K562 (cell line): ENCODE measurements around the gene PGM5. TPM values are rescaled to one million over a fixed set of nuclear protein-coding genes. Genes with fewer than 3 reads are reported as not detected.

Experiments used
- ATAC-seq: fragments of 200-7000 bp; cut with Tn5 transposase; 3 replicates; pipeline ENCODE4 v1.9.1; 2020; ENCODE audit warnings: moderate library complexity
- BruUV-seq: library from RNA; stranded (reverse); fragments of 400-500 nt; replicated peaks from 2 replicates; lab custom pipeline; 2021; lab: Mats Ljungman, UMichigan
- CTCF ChIA-PET: fragments of 300-600 bp; formaldehyde crosslinking; extraction: SDS; loops from one replicate; lab custom pipeline; 2021; ENCODE audit warnings: low intra/inter-chr PET ratio; lab: Yijun Ruan, JAX
- POLR2A ChIA-PET: fragments of 300-600, 350-650 bp; sonication (Branson Sonifier 250); formaldehyde crosslinking; extraction: SDS; loops from one replicate; lab custom pipeline; 2021; ENCODE audit warnings: antibody characterized with exemption, inconsistent platforms; lab: Yijun Ruan, JAX
- DNase-seq, 4 experiments: peaks; one replicate each; pipeline versions ENCODE4 v3.0.0 to v3.0.0-alpha.2; 2011 to 2018; ENCODE audit warnings: low spot score in 3 of 4, mixed read lengths in 3 of 4; ENCODE audit errors: extremely low read depth in 1 of 4
- FAIRE-seq: peaks from 2 replicates; lab custom pipeline; 2011; peaks lifted over from hg19 to GRCh38; lab: Jason Lieb, UNC
- H2AFZ ChIP-seq: 2 replicates; pipeline ENCODE4 v1.6.0; 2011; ENCODE audit warnings: low read depth, low read length, control low read depth, inconsistent platforms
- H3K27ac ChIP-seq: fragments of 200-600 bp; 3 replicates; pipeline ENCODE4 v1.8.0; 2011; ENCODE audit warnings: low read depth, mild to moderate bottlenecking, control low read depth, inconsistent platforms, low read length, moderate library complexity, mixed read lengths; ENCODE audit errors: extremely low read depth
- H3K27me3 ChIP-seq, 2 experiments: fragments of 300-600 bp in 1 of 2; 2 replicates in 1 of 2; 3 replicates in 1 of 2; pipeline versions ENCODE4 v1.6.0 to v1.8.0; 2011; ENCODE audit warnings: inconsistent platforms in 2 of 2, low read length in 2 of 2, mild to moderate bottlenecking in 1 of 2, mixed read lengths in 1 of 2, moderate library complexity in 1 of 2; ENCODE audit not compliant: control insufficient read depth in 2 of 2, insufficient read depth in 2 of 2
- H3K36me3 ChIP-seq: fragments of 300-600 bp; 3 replicates; pipeline ENCODE4 v1.8.0; 2011; ENCODE audit warnings: mild to moderate bottlenecking, low read length, inconsistent platforms; ENCODE audit not compliant: control insufficient read depth, insufficient read depth
- H3K4me1 ChIP-seq, 2 experiments: fragments of 200-600 bp in 1 of 2; replicated peaks in 1 of 2; 2 replicates in 1 of 2; 3 replicates in 1 of 2; pipeline versions ENCODE4 v1.5.1 to v1.8.0; 2011; ENCODE audit warnings: inconsistent platforms in 2 of 2, low read length in 2 of 2, mild to moderate bottlenecking in 1 of 2, mixed read lengths in 1 of 2, moderate library complexity in 1 of 2; ENCODE audit not compliant: control insufficient read depth in 2 of 2, insufficient read depth in 2 of 2
- H3K4me2 ChIP-seq: 2 replicates; pipeline ENCODE4 v1.6.1; 2011; ENCODE audit warnings: low read length, control low read depth, inconsistent platforms, mixed read lengths; ENCODE audit not compliant: insufficient read depth
- H3K4me3 ChIP-seq: fragments of 200-600 bp; sonication (generic), shearing (Covaris generic); 2 replicates; pipeline ENCODE4 v1.5.1; 2016; ENCODE audit warnings: control low read depth, inconsistent platforms
- H3K79me2 ChIP-seq: fragments of 200-600 bp; 3 replicates; pipeline ENCODE4 v1.8.0; 2011; ENCODE audit warnings: low read length, inconsistent platforms; ENCODE audit not compliant: control insufficient read depth, insufficient read depth
- H3K9ac ChIP-seq, 2 experiments: 2 replicates each; pipeline versions ENCODE4 v1.6.0 to v1.6.1; 2011; ENCODE audit warnings: low read depth in 2 of 2, low read length in 2 of 2, control low read depth in 1 of 2, inconsistent platforms in 1 of 2, mild to moderate bottlenecking in 1 of 2, mixed read lengths in 1 of 2; ENCODE audit not compliant: insufficient read depth in 1 of 2
- H3K9me1 ChIP-seq: one replicate; pipeline ENCODE4 v1.6.0; 2011; ENCODE audit warnings: inconsistent platforms, mild to moderate bottlenecking, low read length, moderate library complexity; ENCODE audit not compliant: control insufficient read depth, insufficient read depth
- H3K9me3 ChIP-seq: replicated peaks from 2 replicates; pipeline ENCODE4 v1.5.1; 2011; ENCODE audit warnings: low read depth, low read length, inconsistent platforms; ENCODE audit not compliant: control insufficient read depth, insufficient read depth
- H4K20me1 ChIP-seq: replicated peaks from 2 replicates; pipeline ENCODE4 v1.6.1; 2011; ENCODE audit warnings: low read length, inconsistent platforms, mixed read lengths; ENCODE audit not compliant: control insufficient read depth, insufficient read depth
- ATF3 ChIP-seq, 2 experiments: fragments of 450-650 bp in 1 of 2; sonication (generic) in 1 of 2; formaldehyde crosslinking in 1 of 2; IDR thresholded peaks in 1 of 2; conservative IDR thresholded peaks in 1 of 2; 2 replicates each; pipeline versions ENCODE4 v1.6.1 to v1.8.1; 2016 to 2023; ENCODE audit warnings: mild to moderate bottlenecking in 2 of 2, moderate library complexity in 2 of 2, inconsistent platforms in 1 of 2, missing genetic modification reagents in 1 of 2
- HDGF ChIP-seq: fragments of 450-650 bp; IDR thresholded peaks from 2 replicates; pipeline ENCODE4 v1.6.1; 2016
- ZC3H11A ChIP-seq: IDR thresholded peaks from 2 replicates; pipeline ENCODE4 v1.6.1; 2012; ENCODE audit warnings: low read depth, low read length, improper control_type of control experiment
- WGBS: fragments of 100-300 bp; shearing (Covaris generic); methylation state at CpG from one replicate; pipeline ENCODE4 v1.1.6; 2016; ENCODE audit warnings: low coverage, mixed read lengths; ENCODE audit not compliant: insufficient coverage; ENCODE audit errors: missing lambda C conversion rate; 5-methylcytosine and 5-hydroxymethylcytosine counted together
- in situ Hi-C: fragments of 300-500 bp; cut with MboI; formaldehyde crosslinking; loops from 4 replicates; pipeline ENCODE4 v1.15.0; 2018; ENCODE audit warnings: inconsistent platforms, mixed read lengths
- intact Hi-C: fragments of 100-400 bp; cut with micrococcal nuclease; formaldehyde crosslinking; loops from 2 replicates; pipeline ENCODE4 v1.14.2; 2022
- polyA plus RNA-seq, 8 experiments: library from polyadenylated mRNA; depleted of rRNA in 4 of 8; stranded (reverse) in 5 of 8; unstranded in 3 of 8; fragments of >200 nt; fragmentation: Nextera tagmentation in 2 of 8; fragmentation: Illumina TruSeq in 1 of 8; extraction: Ambion mirVana in 2 of 8; extraction: Trizol in 1 of 8; gene quantifications; 2 replicates each; pipeline versions ENCODE4 v1.2.1 to v1.2.3, GENCODE V29; 2011 to 2014; ENCODE audit warnings: inconsistent platforms in 1 of 8, missing spikeins in 1 of 8
- total RNA-seq, 7 experiments: library from RNA; depleted of rRNA in 6 of 7; stranded (reverse); fragments of >200 nt in 6 of 7; fragmentation: Illumina TruSeq in 2 of 7; extraction: Trizol in 2 of 7; gene quantifications; 2 replicates each; pipeline versions ENCODE4 v1.2.1 to v1.2.3, GENCODE V29; 2011 to 2021; ENCODE audit warnings: low replicate concordance in 1 of 7
- TF ChIP-seq, protein P1 (sequence below): IDR thresholded peaks from 2 replicates; pipeline ENCODE4 v1.6.1; 2011; ENCODE audit not compliant: insufficient read length; ENCODE audit errors: extremely low read depth

PGM5 gene
- total and polyA plus RNA-seq, 9 of the 15 experiments (the other 6 are each of a cell fraction or from before 2014, with no cell fraction given) = 0.03 to 0.24 (median 0.15) TPM; not detected in 1

DNA sequence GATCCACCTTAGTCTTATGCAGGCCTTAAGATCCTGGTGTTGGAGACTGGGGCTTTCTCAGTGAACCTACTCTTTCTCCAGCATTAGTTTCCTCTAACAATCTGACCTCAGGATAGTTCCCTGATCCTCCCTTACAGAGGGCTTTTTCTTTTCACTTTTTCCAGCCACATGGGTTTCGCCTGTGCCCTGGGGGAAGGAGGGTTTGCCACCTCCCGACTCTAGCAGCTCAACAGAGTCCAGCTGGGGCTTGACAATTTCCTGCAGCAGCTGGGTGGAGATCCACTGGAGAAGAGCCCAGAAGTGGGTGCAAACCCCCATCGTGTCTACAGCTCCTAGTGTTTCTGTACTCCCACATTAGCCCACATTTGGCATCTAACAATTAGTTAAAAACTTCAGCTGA is 191.8 kb downstream of the PGM5 start:
- Histone ChIP-seq H4K20me1 (no peaks in the 10 kb centered on the region), H3K9me3 (no peaks in the 10 kb centered on the region), H2AFZ (no peak overlapping the region), H3K4me3 (no peak overlapping the region), H3K36me3 (no peaks in the 10 kb centered on the region), H3K9me1 (no peaks in the 10 kb centered on the region), H3K9ac (no peak overlapping the region), H3K4me1 (no peaks in the 10 kb centered on the region), H3K27ac (no peak overlapping the region), H3K4me2 (no peak overlapping the region), H3K79me2 (no peaks in the 10 kb centered on the region), H3K27me3 (0 out of 5 replicates have a peak, but pooled peaks cover 0 to 3% of the 10 kb centered on the region in 2 experiments)
- FAIRE-seq = no peak
- no TSS peak for BruUV-seq
- intact Hi-C loops (no loop called here), in situ Hi-C loops (no loop called here)
- ChIA-PET POLR2A (no interaction called here), CTCF (no interaction called here)
- TF ChIP-seq ATF3 (IDR thresholded peaks at IDR 0.05) (no peak), ATF3 (CRISPR knock-in tag; conservative IDR thresholded peaks at IDR 0.05) (no peak)
- ATAC-seq = no peak
- no peak for DNase-seq
- 0% methylated on average over 1 of the region's 3 CpGs for WGBS

GRCh38 chr9:68551191-68551590 is 194.8 kb downstream of the PGM5 start:
- no peak for ATAC-seq
- CTCF ChIA-PET = no interaction called here

More at GRCh38 chr9:68551191-68551590, 194.8 kb downstream of the PGM5 start:
- Histone ChIP-seq H4K20me1 (no peaks in the 10 kb centered on the region), H3K27me3 (0 out of 5 replicates have a peak, but pooled peaks cover 0 to 3% of the 10 kb centered on the region in 2 experiments), H3K9ac (no peak overlapping the region), H3K27ac (no peak overlapping the region), H3K4me3 (no peak overlapping the region), H2AFZ (no peak overlapping the region), H3K79me2 (no peaks in the 10 kb centered on the region), H3K9me1 (no peaks in the 10 kb centered on the region), H3K36me3 (no peaks in the 10 kb centered on the region), H3K9me3 (no peaks in the 10 kb centered on the region), H3K4me2 (no peak overlapping the region), H3K4me1 (no peaks in the 10 kb centered on the region)
- TF ChIP-seq HDGF (no peak), ZC3H11A (no peak)
- TF ChIP-seq, protein P1, sequence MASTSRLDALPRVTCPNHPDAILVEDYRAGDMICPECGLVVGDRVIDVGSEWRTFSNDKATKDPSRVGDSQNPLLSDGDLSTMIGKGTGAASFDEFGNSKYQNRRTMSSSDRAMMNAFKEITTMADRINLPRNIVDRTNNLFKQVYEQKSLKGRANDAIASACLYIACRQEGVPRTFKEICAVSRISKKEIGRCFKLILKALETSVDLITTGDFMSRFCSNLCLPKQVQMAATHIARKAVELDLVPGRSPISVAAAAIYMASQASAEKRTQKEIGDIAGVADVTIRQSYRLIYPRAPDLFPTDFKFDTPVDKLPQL = no peak
- intact Hi-C loops (no loop called here), in situ Hi-C loops (loop anchor here (25.0 kb wide), 1 partner anchor 214 kb away; no protein-coding TSS in a partner anchor)
- no TSS peak for BruUV-seq
- DNase-seq (no peak), FAIRE-seq (no peak)
- WGBS = 9% methylated on average over 4 of the region's 4 CpGs
- POLR2A ChIA-PET = interaction anchor here (0.7 kb wide), 1 partner anchor 27 kb away, joined by 3 read pairs; no protein-coding TSS in a partner anchor
